Measurements from ENCODE around the gene IFT122.

DNA sequence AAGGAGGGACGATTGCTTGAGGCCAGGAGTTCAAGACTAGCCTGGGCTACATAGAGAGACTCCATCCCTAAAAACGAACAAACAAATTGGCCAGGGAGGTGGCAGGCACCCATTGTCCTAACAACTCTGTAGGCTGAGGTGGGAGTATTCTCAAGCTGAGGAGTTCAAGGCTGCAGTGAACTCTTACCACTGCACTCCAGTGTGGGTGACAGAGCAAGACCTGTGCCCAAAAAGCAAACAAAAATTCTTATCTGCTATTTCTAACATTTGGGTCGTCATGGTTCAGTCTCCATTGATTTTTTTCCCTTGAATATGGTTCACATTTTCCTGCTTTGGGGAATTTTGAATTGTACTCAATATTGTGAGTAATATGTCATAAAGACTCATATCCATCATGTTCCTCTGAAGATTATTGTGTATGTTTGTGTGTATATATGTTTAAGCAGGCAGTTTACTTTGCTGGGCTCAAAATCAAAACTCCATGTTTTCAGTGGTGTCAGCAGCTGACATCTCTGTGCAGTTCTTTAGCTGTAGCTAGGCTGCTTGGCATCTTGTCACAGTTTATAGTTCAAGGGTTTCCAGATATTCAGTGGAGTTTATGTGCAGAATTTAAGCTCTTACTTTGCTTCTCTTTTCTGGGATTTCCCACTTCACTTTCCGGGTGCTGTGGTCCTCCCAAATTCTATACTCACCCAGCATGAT is 33.2 kb downstream of the IFT122 start:
- no peak for TF ChIP-seq CTCF (IDR thresholded peaks at IDR 0.05)
- TF ChIP-seq NFE2L2 (conservative IDR thresholded peaks at IDR 0.05; ENCODE audit: low read length): no peak
- no peak for TF ChIP-seq ZFP36 (IDR thresholded peaks at IDR 0.05; ENCODE audit: borderline replicate concordance, partially characterized antibody)
- TF ChIP-seq REST (IDR thresholded peaks at IDR 0.05): no peak
- no peak for TF ChIP-seq SMC3 (IDR thresholded peaks at IDR 0.05)
